T-helper 9 cell (primary cell): ENCODE measurements around the gene PGLYRP3.

Source experiments
- DNase-seq: peaks from one replicate; pipeline ENCODE4 v3.0.0-alpha.2; 2020
- total RNA-seq, 2 donors: gene quantifications; one replicate each; lab custom pipeline; 2026; lab: John Stamatoyannopoulos, UW

The PGLYRP3 gene, protein sequence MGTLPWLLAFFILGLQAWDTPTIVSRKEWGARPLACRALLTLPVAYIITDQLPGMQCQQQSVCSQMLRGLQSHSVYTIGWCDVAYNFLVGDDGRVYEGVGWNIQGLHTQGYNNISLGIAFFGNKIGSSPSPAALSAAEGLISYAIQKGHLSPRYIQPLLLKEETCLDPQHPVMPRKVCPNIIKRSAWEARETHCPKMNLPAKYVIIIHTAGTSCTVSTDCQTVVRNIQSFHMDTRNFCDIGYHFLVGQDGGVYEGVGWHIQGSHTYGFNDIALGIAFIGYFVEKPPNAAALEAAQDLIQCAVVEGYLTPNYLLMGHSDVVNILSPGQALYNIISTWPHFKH
- total RNA-seq = 0 to 0.07 reads per million in 2 donors

DNA sequence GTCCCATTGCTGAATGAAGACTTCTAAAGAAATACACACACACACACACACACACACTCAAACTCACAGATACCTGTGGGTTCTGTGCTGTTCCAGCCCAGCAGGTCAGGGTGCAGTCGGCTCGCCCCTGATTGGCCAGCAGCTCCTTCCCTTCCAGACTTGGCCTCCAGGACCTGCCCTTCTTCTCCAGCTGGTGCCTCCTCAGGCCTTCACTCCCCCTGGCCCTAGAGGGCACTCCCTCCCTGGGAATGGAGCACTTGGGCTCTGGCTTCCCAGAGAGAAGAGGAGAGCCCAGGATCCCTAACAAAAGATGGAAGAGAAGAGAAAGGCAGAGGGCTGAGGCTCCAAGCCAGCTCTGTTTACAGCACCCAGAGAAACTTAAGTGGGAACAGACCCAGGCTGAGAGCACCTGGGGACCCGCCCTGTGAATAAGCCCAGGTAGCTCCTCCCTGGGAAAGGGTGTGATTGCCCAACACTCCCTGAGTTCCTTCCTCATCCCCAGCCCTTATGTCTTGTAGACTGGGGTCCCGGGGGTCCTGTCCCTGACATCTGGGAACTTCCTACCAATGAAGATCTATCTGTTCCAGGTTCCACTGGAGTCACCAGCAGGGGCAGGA lies at the start of gene PGLYRP3:
TSS of gene PGLYRP3 (minus strand) at position 383 of the 617 bp plus-strand sequence. CDS start 2,287 bp downstream, outside the sequence.
- no peak for DNase-seq

DNA sequence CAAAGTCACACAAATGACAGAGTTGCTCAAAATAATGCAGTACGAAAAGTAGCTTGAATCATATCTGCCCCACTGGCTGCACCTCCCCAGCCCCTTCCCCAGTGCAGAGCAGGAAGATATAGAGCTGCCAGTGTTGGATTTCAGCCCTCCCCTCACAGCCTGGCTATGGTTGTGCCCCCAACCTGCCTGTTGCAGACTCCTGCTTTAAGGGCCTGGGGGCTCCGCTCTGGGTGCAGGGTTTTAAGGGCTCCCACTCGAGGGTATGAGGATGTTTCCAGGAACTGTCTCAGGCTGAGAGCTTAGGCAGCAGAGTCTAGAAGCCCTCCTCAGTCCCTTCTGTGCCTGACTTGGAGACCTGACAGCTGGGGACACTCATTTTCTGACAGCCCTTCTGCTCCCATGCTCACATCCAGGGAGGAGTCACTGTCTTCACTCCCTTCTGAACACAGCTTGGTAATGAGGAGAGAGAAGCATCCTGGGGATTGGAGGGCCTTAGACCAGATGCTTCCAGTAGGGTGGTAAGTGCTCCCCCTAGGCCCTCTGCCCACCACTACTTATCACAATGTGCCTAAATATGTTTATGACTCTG lies 49.5 kb upstream of the PGLYRP3 start:
- no peak for DNase-seq

DNA sequence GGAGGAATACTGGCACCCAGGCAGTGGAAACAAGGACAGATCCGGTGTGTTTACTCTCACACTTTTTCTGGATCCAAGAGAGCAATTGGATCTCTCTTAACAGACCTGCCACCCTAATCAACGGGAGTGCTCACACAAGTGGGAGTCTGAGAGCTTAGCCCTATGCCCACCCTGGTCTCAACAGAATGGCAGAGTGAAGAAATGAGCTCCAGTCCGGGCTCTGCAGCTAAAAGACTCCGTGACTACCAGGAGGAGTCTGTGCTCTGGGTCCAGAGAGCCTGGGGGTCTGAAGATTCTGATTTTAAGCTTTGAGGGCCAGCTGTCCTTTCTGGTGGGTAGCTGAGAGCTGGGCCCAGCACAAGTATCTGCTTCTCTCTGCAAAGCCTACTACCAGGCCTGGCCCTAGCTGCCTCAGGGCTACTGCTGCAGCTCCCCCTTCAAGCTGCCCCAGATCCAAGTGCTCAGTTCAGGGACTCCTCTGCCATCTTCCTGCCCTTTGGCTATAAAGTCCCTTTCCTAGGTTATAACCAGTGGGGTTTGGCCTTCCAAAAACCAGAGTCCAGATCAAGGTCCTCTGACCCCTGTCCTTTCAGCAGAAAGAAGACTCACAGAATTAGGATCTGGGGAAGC lies 48.8 kb upstream of the PGLYRP3 start:
- DNase-seq = no peak

DNA sequence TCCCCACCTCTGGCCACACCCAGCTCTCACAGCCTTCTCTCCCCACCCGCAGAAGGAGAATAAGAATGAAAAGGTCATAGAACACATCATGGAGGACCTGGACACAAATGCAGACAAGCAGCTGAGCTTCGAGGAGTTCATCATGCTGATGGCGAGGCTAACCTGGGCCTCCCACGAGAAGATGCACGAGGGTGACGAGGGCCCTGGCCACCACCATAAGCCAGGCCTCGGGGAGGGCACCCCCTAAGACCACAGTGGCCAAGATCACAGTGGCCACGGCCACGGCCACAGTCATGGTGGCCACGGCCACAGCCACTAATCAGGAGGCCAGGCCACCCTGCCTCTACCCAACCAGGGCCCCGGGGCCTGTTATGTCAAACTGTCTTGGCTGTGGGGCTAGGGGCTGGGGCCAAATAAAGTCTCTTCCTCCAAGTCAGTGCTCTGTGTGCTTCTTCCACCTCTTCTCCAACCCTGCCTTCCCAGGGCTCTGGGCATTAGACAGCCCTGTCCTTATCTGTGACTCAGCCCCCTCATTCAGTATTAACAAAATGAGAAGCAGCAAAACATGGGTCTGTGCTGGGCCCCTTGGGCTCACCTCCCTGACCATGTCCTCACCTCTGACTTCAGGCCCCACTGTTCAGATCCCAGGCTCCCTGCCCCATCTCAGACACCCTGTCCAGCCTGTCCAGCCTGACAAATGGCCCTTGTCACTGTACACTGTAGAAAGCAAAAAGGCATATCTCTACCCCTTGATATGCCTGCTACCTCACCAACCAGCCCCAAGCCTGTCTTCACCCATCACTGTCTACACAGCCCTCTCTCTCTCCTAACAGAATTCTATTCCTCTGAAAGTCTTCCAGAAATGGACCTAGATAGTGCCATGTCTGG lies 48.1 kb upstream of the PGLYRP3 start:
- no peak for DNase-seq

DNA sequence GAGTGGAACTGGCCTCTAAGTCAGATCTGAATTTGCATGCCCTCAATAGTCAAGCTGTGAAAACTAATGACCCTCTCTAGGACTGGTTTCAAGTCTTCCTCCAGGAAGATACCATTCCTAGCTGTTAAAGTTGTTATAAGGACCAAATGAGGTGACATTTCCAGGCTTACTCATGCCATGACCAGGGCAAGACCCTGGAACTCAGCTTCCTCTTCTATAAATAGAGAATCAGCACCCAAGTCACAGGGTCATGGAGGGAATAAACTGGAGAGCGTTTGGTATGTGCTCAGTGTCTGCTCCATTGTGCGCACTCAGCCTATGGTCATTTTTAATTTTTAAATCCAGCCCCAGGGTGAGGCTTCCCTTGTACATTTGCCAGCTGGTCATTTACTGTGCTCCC lies 47.4 kb upstream of the PGLYRP3 start:
- no peak for DNase-seq

DNA sequence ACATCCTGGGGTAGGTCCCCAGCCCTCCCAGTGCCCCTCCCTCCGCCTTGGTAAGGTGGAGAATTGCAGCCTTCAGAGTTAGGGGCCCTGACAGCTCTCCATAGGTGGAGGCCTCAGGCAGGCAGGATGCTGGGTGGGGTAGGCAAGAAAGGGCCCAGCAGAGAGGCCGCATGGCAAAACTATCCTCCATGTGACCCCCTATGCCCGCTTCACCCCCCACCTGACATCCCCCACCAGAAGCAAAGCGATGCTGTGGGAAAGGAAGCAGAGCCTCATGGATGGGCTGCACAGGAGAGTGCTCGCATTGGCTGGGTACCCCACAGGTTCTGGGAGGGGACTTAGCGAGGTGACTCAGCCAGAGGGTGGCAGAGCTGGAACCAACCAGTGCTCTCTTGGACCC lies 46.5 kb upstream of the PGLYRP3 start:
- no peak for DNase-seq

DNA sequence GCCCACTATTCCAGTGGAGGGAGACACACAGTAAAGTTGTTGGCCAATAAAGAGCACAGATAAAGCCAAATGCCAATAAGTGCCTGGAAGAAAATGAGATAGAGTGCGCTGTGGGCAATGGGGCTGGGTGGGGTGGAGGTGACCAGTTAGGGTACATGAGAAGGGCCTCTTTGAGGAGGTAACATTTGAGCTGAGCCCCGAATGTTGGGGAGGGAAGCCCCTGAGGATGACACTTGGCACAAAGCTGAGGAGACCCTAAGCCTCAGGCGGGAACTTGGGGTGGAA lies 45.9 kb upstream of the PGLYRP3 start:
- no peak for DNase-seq

DNA sequence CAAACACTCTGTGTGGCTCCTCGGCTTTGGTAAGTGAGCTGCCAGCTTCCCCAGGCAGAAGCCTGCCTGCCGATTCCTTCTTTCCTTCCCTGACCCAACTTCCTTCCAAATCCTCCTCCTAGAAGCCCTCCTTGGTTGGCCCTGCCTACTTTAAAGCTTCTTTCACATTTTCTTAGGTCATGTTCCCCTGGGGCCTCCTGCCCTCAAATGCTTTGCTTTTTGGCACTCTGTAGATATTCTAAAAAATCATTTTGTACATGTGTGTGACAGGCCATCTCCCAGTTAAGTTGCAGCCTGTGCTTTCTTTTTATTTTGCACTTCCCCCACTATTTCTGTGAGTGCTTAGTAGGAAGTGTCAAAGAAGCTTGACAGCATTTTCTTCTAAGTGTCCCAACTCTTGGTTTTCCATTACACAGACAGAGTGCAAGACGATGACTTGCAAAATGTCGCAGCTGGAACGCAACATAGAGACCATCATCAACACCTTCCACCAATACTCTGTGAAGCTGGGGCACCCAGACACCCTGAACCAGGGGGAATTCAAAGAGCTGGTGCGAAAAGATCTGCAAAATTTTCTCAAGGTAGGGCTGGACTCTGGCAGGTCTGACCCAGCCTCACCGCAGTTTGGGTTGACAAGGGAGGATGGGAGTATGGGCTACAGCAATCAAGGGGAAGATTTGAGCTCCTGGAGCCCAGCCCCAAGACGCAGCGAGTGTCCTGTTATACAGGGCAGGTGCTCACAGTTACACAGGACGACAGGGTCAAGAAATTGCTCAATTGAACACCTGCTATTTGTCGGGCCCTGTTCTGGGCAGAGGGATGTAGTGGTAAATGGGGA lies 45.3 kb upstream of the PGLYRP3 start, which contains the start of gene S100A9:
TSS of gene S100A9 (plus strand) at position 2 of the 838 bp plus-strand sequence. CDS start at position 432, 430 bp downstream.
- DNase-seq = no peak

DNA sequence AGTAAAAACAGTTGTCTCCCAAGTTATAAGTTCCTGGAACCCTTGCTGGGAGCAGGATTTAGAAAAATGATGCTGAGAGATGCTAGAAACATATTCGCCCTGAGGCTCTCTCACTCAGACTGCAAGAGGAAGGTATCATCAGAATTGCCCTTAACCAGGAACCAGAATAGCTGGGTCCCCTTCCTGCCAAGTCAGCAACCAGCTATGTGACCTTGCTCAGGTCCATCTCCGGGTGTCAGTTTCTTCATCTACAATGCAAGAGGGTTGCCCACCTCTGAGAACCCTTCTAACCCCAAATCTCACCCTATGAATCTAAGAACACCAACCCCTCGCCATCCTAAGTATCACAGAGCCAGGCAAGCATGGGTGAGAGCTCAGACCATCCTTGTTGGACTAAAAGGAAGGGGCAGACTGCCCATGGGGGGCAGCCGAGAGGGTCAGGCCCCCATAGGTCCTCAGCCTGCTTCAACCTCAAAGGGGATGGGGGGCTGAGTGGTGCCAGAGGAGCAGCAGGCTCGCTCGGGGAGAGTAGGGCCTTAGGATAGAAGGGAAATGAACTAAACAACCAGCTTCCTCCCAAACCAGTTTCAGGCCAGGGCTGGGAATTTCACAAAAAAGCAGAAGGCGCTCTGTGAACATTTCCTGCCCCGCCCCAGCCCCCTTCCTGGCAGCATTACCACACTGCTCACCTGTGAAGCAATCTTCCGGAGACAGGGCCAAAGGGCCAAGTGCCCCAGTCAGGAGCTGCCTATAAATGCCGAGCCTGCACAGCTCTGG lies 44.5 kb upstream of the PGLYRP3 start:
- DNase-seq = no peak

DNA sequence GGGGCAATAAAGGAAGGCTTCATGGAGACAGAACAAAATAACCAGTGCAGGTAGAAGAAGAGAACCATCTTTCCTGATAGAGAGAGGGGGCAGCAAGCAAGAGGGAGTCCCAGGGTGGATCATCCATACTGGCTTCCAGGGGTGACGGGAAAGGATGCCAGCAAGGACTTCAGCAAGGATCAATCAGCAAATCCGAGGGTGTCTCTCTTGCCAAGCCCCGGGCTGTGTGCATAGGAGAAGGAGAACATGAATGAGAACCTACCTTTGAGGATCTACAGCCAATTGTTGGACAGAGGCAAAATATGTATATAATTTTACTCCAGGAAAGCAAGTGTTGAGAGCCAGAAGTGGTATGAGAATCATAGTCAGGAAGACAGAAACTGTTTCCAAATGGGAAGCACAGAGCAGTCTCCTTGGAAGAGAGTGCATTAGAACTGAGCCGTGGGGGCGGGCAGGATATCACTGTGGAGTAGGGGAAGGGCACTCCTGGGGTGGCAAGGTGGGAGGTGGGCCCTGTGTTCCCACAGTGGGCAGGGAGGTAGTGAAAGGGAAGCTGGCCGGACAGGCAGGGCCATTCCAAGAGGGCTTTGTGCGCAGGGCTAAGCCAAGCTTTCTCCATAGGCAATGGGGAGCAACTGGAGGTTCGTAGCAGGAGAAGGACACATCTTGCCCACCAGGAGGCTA lies 43.8 kb upstream of the PGLYRP3 start:
- no peak for DNase-seq

DNA sequence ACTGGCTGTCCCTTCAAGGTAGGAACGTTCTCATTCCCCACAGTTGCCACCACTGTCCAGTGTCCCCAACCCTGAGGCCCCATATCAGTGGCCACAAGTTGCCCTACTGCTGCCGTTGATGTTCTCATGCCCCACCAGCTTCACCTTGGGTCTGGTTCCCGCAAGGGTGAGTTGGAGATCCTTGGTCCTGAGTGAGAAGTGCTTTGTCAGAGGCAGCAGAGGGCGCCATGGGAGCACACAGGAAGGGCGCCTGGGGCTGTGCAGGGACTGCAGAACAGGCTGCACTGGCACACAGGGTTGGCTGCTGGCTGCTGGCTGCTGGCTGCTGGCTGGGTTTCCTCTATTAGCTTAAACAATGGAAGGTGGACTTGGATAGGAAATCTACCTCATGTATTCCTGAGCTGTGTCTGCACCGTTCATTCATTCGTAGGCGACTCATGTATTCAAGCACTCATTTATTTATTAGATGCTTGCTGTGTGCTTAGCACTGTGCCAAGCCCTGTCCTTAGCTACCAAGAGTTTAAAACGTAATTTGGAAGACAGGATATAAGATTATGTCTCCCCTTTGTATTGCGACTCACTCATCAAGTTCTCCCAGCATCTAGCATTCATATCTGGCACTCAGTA lies 42.8 kb upstream of the PGLYRP3 start:
- peak; percentile 14 for DNase-seq

DNA sequence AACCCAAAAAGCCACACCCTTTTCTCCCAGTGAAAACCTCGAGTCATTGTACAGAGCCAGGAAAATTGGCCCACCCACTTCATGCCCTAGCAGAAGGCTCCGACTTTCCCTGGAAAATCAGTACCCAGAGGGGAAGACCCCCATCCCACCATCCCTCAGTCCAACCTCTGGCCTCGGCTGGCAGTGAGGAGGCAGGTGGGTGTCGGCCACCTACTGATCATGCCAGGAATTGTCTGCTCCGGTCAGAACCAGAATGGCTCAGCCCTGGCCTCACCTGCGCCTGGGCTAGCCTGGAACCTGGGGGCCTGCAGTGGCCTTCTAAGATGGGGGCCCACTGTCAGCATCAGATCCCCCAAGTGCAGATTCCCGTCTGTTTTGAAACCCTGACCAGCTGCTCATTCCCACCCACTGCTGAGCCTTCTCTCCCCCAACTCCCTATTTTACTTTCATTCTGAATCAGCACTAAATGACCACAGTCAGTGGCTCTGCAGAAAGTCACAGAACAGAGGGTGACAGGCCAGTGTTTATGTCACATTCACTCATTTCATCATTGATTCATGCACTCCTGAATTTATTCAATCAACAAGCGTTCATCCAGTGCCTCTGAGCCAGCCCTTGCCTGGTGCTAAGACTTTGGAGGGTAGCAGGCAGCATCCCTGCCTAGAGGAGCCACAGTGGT lies 41.9 kb upstream of the PGLYRP3 start:
- no peak for DNase-seq

DNA sequence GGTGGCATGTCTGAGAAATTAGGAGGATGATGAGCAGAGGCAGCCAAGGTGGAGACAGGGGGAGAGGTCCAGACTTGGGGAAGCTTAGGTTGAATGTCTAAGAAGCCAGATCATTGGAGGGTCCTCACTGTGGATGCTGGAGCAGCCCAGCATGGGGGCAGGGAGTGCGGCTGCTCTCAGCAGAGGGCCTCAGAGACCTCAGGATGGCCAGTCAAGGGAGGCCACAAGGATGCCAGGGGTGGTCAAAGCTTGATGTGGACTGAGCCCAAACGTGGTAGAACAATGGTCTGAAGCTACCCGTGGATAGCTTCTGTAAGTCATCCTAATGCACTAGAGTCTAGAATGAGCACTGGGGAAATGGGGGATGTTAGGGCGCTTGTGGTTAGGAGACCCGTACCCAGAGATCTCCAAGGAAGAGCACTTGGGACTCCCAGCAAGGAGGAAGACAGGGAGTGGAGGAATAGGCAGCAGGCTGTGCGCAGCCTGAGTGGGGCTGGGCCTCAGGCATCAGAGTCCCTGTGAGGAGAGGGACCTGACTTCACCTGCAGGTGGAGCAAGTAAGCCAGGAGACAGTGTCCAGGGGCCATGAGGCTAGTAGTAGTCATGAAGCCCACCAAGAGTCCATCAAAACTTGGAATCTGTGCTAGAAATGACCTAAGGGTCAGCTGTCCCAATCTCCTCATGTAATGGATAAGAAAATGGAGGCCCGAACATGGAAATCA lies 40.6 kb upstream of the PGLYRP3 start:
- DNase-seq = no peak

DNA sequence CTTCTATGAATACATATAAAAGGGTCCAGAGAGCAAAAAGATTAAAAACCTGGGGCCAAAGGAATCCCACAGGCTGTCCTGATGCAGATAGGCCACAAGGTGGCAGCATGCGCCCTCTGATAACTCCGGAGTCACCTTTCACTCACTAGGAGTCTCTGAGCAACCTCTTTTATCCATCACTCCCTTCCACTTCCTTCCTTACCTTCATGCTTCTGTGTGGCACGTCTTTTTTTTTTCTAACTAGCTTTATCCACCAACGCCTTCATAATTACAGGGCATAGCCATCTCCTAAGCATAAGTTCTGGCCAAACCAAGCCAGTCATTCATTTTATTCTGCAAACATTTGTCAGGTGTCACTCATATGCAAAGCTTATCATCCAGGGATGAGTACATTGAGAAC lies 39.8 kb upstream of the PGLYRP3 start:
- DNase-seq = peak; percentile 51

DNA sequence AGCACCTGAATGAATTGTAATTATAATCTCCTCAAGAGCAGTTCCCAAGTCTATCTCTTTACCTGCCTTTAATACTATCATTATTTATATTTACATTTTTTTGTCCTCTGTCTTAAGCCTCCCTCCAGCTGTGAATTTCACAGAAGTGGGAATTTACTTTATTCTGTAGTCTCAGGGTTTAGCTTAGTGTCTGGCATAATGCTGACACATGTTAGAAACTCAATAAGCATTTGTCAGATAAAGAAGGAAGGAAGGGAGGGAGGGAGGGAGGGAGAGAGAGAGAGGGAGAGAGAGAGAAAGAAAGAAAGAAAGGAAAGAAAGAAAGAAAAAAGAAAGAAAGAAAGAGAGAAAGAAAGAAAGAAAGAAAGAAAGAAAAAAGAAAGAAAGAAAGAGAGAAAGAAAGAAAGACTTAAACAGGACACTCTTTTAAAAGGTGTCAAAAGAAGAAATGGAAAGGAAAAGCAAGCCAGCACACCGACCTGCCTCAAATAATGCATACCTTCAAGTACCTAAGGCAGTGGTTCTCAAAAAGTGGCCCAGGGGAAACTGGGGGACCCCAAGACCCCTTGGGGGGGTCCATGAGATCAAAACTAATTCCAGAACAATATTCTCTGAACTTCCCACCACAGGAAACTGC lies 37.7 kb upstream of the PGLYRP3 start:
- DNase-seq = no peak

DNA sequence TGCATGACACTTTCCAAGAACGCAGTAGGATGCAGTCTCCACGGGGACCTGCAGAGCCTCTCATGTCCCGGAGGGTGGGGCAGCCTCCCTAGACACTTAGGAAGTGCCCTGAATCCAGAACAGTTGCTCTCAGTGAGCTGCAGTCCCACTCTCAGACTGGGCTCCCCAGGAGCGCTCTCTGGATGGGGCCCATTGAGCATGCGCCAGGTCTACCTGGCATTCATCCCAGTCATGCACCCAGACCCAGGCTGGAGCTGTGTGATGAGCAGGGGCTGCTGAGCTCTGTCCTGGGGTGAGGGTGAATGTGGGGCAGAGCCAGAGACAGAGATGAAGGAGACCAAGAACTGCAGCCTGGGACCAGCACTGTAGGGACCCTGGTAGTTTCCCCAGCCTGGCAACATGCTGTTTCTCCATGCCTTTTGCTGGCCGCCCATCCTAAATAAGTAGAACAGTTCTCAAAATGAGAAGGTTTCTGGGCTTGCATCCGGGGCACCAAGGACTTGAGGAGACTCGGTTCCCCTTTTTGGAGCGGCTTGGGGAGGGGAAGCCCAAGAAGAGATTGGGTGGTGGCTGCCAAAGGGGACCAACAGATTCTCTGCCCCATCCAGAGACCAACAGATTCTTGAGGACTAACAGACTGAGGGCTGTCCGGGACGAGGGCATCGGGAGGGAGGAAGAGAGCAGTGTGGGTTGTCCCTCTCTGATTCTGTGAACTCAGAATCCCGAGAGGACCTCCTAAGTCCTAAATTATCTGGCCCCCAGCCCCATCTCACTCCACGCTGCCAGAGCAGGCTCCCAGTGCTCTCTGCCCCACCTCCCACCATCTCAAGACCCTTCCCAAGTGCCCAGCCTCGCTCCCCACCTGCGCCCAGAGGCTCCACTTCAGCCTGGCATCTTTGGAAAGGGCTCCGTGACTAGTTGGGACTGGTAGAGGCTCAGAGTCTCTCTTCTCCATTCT lies 36.9 kb upstream of the PGLYRP3 start:
- DNase-seq = no peak
